ENCODE data around the gene MAGEF1.

The MAGEF1 gene, protein sequence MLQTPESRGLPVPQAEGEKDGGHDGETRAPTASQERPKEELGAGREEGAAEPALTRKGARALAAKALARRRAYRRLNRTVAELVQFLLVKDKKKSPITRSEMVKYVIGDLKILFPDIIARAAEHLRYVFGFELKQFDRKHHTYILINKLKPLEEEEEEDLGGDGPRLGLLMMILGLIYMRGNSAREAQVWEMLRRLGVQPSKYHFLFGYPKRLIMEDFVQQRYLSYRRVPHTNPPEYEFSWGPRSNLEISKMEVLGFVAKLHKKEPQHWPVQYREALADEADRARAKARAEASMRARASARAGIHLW

GRCh38 chr3:184711493-184712247 lies at the start of gene MAGEF1:
MAGEF1 (minus strand) TSS chr3:184712064; CDS start chr3:184711821, 243 bp downstream.
- peak; percentile 89 for ATAC-seq
- TF ChIP-seq CSDC2 (CRISPR knock-in tag; IDR thresholded peaks at IDR 0.05) (no peak), TOX (CRISPR knock-in tag; IDR thresholded peaks at IDR 0.05; ENCODE audit: borderline replicate concordance) (no peak), ISL1 (CRISPR knock-in tag; IDR thresholded peaks at IDR 0.05) (no peak), ZFP3 (CRISPR knock-in tag; IDR thresholded peaks at IDR 0.05) (no peak), ZNF565 (CRISPR knock-in tag; conservative IDR thresholded peaks at IDR 0.05; ENCODE audit: low read depth) (no peak), OSR1 (CRISPR knock-in tag; IDR thresholded peaks at IDR 0.05) (no peak)
- TF ChIP-seq, protein P1, sequence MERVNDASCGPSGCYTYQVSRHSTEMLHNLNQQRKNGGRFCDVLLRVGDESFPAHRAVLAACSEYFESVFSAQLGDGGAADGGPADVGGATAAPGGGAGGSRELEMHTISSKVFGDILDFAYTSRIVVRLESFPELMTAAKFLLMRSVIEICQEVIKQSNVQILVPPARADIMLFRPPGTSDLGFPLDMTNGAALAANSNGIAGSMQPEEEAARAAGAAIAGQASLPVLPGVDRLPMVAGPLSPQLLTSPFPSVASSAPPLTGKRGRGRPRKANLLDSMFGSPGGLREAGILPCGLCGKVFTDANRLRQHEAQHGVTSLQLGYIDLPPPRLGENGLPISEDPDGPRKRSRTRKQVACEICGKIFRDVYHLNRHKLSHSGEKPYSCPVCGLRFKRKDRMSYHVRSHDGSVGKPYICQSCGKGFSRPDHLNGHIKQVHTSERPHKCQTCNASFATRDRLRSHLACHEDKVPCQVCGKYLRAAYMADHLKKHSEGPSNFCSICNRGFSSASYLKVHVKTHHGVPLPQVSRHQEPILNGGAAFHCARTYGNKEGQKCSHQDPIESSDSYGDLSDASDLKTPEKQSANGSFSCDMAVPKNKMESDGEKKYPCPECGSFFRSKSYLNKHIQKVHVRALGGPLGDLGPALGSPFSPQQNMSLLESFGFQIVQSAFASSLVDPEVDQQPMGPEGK (CRISPR knock-in tag; IDR thresholded peaks at IDR 0.05; ENCODE audit: borderline replicate concordance): peak; percentile 81; the same call in 1 of the 2 replicates
- TF ChIP-seq, protein P2, sequence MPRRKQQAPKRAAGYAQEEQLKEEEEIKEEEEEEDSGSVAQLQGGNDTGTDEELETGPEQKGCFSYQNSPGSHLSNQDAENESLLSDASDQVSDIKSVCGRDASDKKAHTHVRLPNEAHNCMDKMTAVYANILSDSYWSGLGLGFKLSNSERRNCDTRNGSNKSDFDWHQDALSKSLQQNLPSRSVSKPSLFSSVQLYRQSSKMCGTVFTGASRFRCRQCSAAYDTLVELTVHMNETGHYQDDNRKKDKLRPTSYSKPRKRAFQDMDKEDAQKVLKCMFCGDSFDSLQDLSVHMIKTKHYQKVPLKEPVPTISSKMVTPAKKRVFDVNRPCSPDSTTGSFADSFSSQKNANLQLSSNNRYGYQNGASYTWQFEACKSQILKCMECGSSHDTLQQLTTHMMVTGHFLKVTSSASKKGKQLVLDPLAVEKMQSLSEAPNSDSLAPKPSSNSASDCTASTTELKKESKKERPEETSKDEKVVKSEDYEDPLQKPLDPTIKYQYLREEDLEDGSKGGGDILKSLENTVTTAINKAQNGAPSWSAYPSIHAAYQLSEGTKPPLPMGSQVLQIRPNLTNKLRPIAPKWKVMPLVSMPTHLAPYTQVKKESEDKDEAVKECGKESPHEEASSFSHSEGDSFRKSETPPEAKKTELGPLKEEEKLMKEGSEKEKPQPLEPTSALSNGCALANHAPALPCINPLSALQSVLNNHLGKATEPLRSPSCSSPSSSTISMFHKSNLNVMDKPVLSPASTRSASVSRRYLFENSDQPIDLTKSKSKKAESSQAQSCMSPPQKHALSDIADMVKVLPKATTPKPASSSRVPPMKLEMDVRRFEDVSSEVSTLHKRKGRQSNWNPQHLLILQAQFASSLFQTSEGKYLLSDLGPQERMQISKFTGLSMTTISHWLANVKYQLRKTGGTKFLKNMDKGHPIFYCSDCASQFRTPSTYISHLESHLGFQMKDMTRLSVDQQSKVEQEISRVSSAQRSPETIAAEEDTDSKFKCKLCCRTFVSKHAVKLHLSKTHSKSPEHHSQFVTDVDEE (CRISPR knock-in tag; IDR thresholded peaks at IDR 0.05): 0 out of 2 replicates have a peak, but pooled peaks have one; percentile 25

DNA sequence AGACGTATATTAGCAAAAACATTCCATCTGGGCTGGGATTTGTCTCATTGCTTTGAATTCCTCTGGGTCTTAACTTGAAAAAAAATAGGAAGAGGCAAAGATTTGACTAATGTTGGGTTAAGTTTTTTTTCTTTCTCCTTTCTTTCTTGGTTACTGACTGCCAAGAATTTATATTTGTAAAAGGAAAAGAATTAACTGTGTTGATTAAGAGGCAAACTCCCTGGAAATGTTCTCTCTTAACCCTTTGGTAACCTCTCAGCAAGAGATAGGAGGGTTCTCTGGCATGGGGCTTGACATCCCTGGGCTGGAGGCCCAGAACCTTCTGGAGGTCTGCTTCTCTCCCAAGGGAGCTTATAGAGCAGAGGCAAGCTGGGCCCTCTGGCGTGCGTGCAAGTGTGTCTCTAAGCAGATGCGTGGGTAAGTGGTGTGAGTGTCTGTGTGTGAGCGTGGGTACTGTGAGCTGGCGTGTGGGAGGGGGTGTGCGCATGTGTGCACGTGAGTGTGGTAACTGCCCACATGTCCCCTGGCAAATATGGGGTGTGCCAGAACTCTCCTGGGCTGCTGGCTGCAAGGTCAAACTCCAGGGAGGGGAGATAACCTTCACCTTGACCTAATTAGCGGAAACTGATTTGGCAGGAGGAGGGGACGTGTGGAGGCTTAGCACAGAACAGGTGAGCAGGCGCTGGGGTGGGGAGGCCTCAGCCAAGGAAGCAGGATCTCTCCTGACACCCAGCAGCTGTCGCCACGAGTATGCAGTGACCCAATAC lies 49.4 kb upstream of the MAGEF1 start:
- TF ChIP-seq BACH2 (CRISPR knock-in tag; IDR thresholded peaks at IDR 0.05; ENCODE audit: borderline replicate concordance) (no peak), ZNF565 (CRISPR knock-in tag; conservative IDR thresholded peaks at IDR 0.05; ENCODE audit: low read depth) (no peak), TCF4 (CRISPR knock-in tag; IDR thresholded peaks at IDR 0.05; ENCODE audit: borderline replicate concordance) (no peak), ESRRG (CRISPR knock-in tag; IDR thresholded peaks at IDR 0.05) (no peak), ZNF70 (CRISPR knock-in tag; IDR thresholded peaks at IDR 0.05) (no peak)
- TF ChIP-seq, protein P1 (CRISPR knock-in tag; IDR thresholded peaks at IDR 0.05; ENCODE audit: borderline replicate concordance): no peak
- ATAC-seq: peak; percentile 31

DNA sequence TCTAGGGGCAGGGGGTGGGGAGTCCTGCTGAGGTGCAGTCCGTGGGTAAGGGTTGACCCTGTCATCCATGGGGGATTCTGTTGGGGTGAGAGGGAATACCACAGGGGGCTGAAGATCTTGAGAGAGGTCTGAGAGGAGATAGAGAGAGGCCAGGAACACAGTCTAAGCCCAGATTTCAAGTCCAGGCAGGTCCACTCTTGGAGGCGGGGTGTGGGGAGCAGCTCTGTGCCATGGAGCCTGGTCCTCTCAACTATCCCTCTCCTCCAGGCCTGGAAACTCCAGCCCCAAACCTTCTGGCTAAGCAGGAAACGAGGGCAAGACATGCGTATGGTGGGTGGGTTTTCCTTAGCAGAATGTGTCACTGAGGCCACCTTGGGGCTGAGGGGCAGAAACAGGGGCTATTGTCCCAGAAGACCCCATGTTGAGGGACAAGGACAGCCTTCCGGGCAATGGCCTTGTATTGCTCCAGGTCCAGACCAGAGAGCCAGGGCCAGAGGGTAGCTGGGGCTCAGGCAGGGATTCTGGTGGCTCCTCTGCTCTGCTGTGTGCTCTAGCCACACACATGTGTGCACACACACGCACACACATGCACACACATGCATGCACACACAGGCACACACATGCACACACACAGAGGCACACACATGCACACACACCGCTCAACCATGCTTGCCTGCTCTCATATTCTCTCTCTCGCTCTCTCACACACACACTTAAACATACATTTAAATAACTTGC lies 48.6 kb upstream of the MAGEF1 start:
- TF ChIP-seq CSDC2 (CRISPR knock-in tag; IDR thresholded peaks at IDR 0.05) (no peak), ZC3H10 (CRISPR knock-in tag; IDR thresholded peaks at IDR 0.05) (no peak)
- peak; percentile 17; the same call in 2 of the 3 replicates for ATAC-seq

DNA sequence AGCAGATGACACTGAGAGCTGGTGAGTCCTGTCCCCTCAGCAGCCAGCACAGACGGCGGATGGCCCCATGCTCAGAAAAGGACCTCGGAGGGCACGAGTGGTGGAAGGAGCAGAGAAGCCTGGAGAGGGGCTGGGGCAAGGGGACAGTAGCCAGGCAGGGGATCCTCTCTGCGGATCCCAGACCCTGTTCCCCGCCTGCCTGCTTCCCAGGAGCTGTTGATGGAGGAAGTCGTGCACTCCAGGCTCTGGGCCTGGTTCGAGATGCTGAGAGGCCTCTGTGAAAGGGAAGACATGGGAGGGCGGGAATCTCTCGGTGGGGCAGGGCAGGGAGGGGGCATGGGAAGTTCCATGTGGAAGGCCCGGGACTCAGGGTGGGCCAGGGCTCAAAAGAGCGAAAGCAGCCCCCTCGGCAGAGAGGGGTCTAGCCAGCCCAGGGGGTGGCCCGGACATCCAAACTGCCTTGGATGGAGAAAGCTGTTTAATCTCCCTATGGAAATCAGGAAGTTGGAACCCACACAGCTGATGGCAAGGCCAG lies 47.9 kb upstream of the MAGEF1 start:
- TF ChIP-seq TCF4 (CRISPR knock-in tag; IDR thresholded peaks at IDR 0.05; ENCODE audit: borderline replicate concordance) (no peak), ISL1 (CRISPR knock-in tag; IDR thresholded peaks at IDR 0.05) (no peak), ZNF70 (CRISPR knock-in tag; IDR thresholded peaks at IDR 0.05) (no peak), ZC3H10 (CRISPR knock-in tag; IDR thresholded peaks at IDR 0.05) (no peak), ARNTL (CRISPR knock-in tag; IDR thresholded peaks at IDR 0.05; ENCODE audit: borderline replicate concordance, low read depth) (no peak), ZFP30 (CRISPR knock-in tag; IDR thresholded peaks at IDR 0.05) (no peak)
- no peak for ATAC-seq
